ENCODE measurements around the gene CEP112. TPM values are rescaled to one million over a fixed set of nuclear protein-coding genes. Genes with fewer than 3 reads are reported as not detected.

The CEP112 gene
- total and polyA plus RNA-seq, 2 of the 13 experiments (the other 11 are each of a cell fraction or from before 2014, with no cell fraction given) = 1.2 to 3.4 TPM

- no peak for TF ChIP-seq PHF8 (CRISPR knock-in tag; IDR thresholded peaks at IDR 0.05)
- TF ChIP-seq PITX1 (CRISPR knock-in tag; IDR thresholded peaks at IDR 0.05) = peak; percentile 58; the same call in 1 of the 2 replicates
- TF ChIP-seq NFIB (CRISPR knock-in tag; IDR thresholded peaks at IDR 0.05; ENCODE audit: borderline replicate concordance) = no peak
- no peak for TF ChIP-seq IKZF1 (IDR thresholded peaks at IDR 0.05)
- TF ChIP-seq ZNF251 (CRISPR knock-in tag; IDR thresholded peaks at IDR 0.05) = no peak
- TF ChIP-seq ZBTB7A (CRISPR knock-in tag; IDR thresholded peaks at IDR 0.05) = no peak
- no peak for TF ChIP-seq ZNF615 (CRISPR knock-in tag; IDR thresholded peaks at IDR 0.05; ENCODE audit: borderline replicate concordance)
- TF ChIP-seq ZNF274 (CRISPR knock-in tag; IDR thresholded peaks at IDR 0.05) = no peak
- no peak for TF ChIP-seq ELF3 (CRISPR knock-in tag; IDR thresholded peaks at IDR 0.05)
- TF ChIP-seq ZNF333 (CRISPR knock-in tag; IDR thresholded peaks at IDR 0.05; ENCODE audit: borderline replicate concordance) = no peak
- peak; percentile 46; the same call in 1 of the 2 replicates for TF ChIP-seq PBX2 (CRISPR knock-in tag; IDR thresholded peaks at IDR 0.05)
- TF ChIP-seq ATF2 (CRISPR knock-in tag; IDR thresholded peaks at IDR 0.05) = 0 out of 2 replicates have a peak, but pooled peaks have one; percentile 15
- no peak for TF ChIP-seq ZNF530 (CRISPR knock-in tag; IDR thresholded peaks at IDR 0.05; ENCODE audit: low read depth)
- TF ChIP-seq ZNF292 (CRISPR knock-in tag; IDR thresholded peaks at IDR 0.05; ENCODE audit: borderline replicate concordance, low read depth) = peak; percentile 36; the same call in 1 of the 2 replicates
- no peak for TF ChIP-seq ZNF713 (CRISPR knock-in tag; IDR thresholded peaks at IDR 0.05)
- no peak for TF ChIP-seq LCORL (IDR thresholded peaks at IDR 0.05)
- no peak for TF ChIP-seq LCORL (CRISPR knock-in tag; IDR thresholded peaks at IDR 0.05)
- TF ChIP-seq ZNF503 (CRISPR knock-in tag; IDR thresholded peaks at IDR 0.05) = peak; percentile 83; the same call in 1 of the 2 replicates
- no peak for TF ChIP-seq HDAC1 (CRISPR knock-in tag; IDR thresholded peaks at IDR 0.05)
- peak; percentile 57 for TF ChIP-seq ONECUT2 (CRISPR knock-in tag; IDR thresholded peaks at IDR 0.05)
- peak; percentile 22; the same call in 1 of the 2 replicates for TF ChIP-seq ZFY (CRISPR knock-in tag; IDR thresholded peaks at IDR 0.05)
- TF ChIP-seq ZNF710 (CRISPR knock-in tag; IDR thresholded peaks at IDR 0.05; ENCODE audit: borderline replicate concordance) = peak; percentile 80; the same call in 1 of the 2 replicates
- no peak for TF ChIP-seq JUN (CRISPR knock-in tag; IDR thresholded peaks at IDR 0.05)
- TF ChIP-seq HOXA5 (CRISPR knock-in tag; IDR thresholded peaks at IDR 0.05) = peak; percentile 98
- no peak for TF ChIP-seq RFXANK (CRISPR knock-in tag; IDR thresholded peaks at IDR 0.05)
Measured at GRCh38 chr17:65588181-65588808, 603.6 kb downstream of the CEP112 start (continued).

Measured in HepG2 (cell line).